ENCODE measurements around the gene PIK3R5.

PIK3R5 gene

GRCh38 chr17:8896641-8897635 lies 68.6 kb downstream of the PIK3R5 start:
- no peak for DNase-seq (ENCODE audit: low read depth)

- DNase-seq (ENCODE audit: low read depth): no peak
These were observed 69.4 kb downstream of the PIK3R5 start for GRCh38 chr17:8896087-8896486.

GRCh38 chr17:8894673-8895578 lies 70.6 kb downstream of the PIK3R5 start:
- DNase-seq (ENCODE audit: low read depth): peak; percentile 27

- no peak for DNase-seq (ENCODE audit: low read depth)
These were observed 71.3 kb downstream of the PIK3R5 start for GRCh38 chr17:8894202-8894671.

GRCh38 chr17:8893621-8894201 lies 71.8 kb downstream of the PIK3R5 start:
- no peak for DNase-seq (ENCODE audit: low read depth)

GRCh38 chr17:8893059-8893458 lies 72.4 kb downstream of the PIK3R5 start:
- no peak for DNase-seq (ENCODE audit: low read depth)

- no peak for DNase-seq (ENCODE audit: low read depth)
These were observed 73.2 kb downstream of the PIK3R5 start for GRCh38 chr17:8892338-8892690.

- no peak for DNase-seq (ENCODE audit: low read depth)
These were observed 74.8 kb downstream of the PIK3R5 start for GRCh38 chr17:8890671-8891070.

GRCh38 chr17:8889458-8890210 lies 75.9 kb downstream of the PIK3R5 start:
- DNase-seq (ENCODE audit: low read depth): no peak

- no peak for DNase-seq (ENCODE audit: low read depth)
These were observed 76.7 kb downstream of the PIK3R5 start for GRCh38 chr17:8888704-8889302.

GRCh38 chr17:8887834-8888703 lies 77.4 kb downstream of the PIK3R5 start:
- DNase-seq (ENCODE audit: low read depth): no peak

- DNase-seq (ENCODE audit: low read depth): no peak
These were observed 78.2 kb downstream of the PIK3R5 start for GRCh38 chr17:8887301-8887700.

- no peak for DNase-seq (ENCODE audit: low read depth)
These were observed 79.4 kb downstream of the PIK3R5 start for GRCh38 chr17:8885967-8886684.

- peak; percentile 26 for DNase-seq (ENCODE audit: low read depth)
These were observed 80.1 kb downstream of the PIK3R5 start for GRCh38 chr17:8885163-8885966.

GRCh38 chr17:8884336-8884990 lies 81.0 kb downstream of the PIK3R5 start:
- no peak for DNase-seq (ENCODE audit: low read depth)

GRCh38 chr17:8883353-8883752 lies 82.2 kb downstream of the PIK3R5 start:
- no peak for DNase-seq (ENCODE audit: low read depth)

- DNase-seq (ENCODE audit: low read depth): no peak
These were observed 83.9 kb downstream of the PIK3R5 start for GRCh38 chr17:8881606-8882005.

GRCh38 chr17:8880466-8880865 lies 85.0 kb downstream of the PIK3R5 start:
- no peak for DNase-seq (ENCODE audit: low read depth)
